GM19193 (cell line): ENCODE data around the gene CREBBP.

Experiments
- POLR2A ChIP-seq: IDR thresholded peaks from 4 replicates; pipeline ENCODE4 v1.6.1; 2011; ENCODE audit not compliant: insufficient read depth, insufficient read length; ENCODE audit errors: extremely low read depth

Gene CREBBP

DNA sequence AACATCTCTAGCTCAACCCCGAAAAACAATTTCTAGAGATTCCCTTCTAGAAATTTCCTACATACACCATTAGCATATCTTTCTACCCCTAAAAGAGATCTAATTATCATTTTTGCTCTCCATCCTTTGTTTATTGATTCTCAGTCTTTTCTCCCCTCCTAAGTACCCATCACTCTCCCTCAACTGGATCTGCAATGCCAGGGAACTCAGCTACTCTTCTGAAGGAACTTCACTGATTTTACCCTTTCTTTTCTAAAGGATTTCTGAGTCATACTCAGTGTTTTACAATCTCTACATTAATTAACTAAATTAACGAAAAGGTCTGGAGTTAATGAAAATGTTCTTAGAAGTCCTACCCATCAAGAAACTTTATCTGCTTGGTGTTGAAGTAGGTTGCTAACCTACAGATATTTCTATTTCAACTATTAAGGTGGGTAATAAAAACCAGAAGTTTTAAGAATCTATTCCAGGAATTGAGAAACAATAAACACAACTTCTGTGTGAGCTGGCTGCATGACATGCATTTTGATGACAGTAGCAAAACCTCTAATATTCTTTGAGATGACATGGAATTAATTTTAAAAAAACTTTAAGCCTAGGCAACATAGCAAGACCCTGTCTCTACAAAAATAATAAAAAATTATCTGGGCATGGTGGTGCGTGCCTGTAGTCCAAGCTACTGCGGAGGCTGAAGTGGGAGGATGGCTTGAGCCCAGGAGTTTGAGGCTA, 13.6 kb downstream of the CREBBP start:
- no peak for TF ChIP-seq POLR2A

DNA sequence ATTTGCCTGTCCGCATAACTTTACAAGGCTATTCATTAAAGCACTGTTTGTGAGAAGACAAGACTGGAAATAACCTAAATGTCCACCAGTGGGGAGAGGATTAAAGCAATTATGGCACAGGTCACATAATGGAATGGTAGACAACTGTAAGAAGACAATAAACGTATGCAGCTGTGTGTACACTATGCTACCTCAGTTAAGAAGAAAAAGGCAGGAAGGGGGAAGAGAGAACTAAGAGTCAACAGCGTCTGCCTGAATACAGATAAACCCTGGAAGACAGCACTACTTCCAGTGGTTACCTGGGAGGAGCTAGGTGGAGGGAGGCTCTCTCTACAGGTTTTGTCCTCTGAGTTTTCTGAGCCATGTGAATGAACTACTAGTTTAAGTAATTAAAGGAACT, 15.3 kb downstream of the CREBBP start:
- no peak for TF ChIP-seq POLR2A

DNA sequence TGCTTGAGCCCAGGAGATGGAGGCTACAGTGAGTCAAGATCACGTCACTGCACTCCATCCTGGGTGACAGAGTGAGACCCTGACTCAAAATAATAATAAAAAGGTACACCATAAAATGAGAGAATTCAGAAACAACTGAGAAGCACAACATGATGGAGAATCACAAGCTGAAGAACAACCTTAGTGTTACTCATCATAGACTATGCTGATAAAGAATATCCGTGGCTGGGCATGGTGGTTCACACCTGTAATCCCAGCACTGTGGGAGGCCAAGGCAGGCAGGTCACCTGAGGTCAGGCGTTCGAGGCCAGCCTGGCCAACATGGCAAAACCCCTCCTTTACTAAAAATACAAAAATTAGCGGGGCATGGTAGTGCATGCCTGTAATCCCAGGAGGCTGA, 16.0 kb downstream of the CREBBP start:
- no peak for TF ChIP-seq POLR2A

DNA sequence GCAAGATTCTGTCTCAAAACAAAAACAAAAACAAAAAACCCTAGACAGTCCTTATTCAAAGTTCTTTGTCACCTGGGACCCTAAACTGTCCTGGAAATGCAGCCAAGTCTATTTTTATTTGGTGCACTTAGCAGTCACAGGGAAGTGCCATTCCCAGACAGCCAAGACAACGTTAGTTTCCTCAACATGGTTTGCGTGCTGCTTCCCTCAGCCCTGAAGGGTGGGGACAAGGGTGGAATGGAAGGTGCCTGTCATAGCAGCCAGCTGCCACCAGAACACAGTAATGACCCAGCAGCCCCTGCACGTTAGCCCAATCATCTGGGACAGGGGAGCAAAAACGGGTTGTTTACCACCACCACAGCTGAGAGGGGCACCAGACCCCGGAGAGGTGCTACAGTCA, 16.9 kb downstream of the CREBBP start:
- no peak for TF ChIP-seq POLR2A

DNA sequence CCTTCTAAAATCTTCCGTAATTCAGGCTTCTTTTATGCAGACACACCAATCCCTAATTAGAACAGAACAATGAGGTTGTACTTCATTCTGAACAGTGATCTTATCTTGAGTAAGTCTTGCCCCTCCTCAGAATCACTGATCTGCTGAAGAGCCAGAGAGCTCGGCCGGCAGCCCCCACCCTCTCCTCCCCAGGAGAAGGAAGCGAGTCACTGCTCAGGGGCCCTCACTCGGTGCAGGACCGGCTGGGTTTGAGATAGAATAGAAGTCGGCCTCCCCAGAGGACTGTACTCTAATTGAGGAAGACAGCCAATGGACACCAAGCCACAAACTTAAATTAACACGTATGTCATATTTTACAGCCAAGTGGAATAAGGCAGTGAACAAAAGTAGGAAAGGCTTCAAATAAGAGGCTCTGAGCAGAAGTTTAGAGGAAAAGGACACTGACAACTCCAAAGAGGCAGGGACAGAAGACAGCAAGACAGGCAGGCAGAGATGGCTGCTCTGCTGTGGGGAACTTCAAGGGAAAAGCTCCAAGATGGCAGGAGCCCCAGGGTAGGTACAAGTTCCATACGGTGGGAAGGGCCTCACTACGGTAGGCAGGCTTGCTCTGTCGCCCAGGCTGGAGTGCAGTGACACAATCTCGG, 18.6 kb downstream of the CREBBP start:
- TF ChIP-seq POLR2A: no peak

DNA sequence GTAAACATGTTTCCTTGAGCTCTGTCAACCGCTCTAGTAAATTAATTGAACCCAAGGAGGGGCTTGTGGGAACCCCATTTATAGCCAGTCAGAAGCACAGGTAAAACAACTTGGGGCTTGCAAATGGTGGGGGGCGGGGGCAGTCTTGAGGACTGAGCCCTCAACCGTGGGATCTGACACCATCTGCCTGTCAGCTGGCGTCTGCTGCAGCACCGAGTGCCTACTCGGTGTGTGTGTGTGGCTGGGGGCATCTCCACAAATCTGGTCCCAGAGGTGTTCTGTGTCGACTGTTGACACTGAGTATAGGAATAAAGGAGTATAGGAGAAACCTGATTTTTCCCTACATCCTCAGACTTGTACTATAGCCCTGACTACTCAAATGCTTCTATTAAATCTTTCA, 20.6 kb downstream of the CREBBP start:
- TF ChIP-seq POLR2A: no peak

DNA sequence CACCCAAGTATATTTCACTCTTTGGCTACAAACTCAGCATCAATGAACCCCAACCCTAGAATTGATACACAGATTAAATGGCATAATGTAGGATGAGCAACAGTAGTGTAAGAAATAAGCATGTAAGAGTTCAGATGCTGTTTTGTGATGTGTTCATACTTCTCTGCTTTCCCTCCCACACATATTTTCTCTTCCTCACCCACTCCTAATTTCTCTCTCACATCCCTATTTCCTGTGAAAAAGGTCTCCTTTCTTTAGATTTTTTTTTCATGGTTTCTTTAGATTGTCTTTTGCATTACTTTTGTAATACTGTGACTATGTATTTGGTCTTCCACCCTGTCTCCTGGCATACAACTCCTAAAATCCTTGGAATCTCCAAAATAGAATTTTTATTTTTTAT, 21.7 kb downstream of the CREBBP start:
- TF ChIP-seq POLR2A: no peak

DNA sequence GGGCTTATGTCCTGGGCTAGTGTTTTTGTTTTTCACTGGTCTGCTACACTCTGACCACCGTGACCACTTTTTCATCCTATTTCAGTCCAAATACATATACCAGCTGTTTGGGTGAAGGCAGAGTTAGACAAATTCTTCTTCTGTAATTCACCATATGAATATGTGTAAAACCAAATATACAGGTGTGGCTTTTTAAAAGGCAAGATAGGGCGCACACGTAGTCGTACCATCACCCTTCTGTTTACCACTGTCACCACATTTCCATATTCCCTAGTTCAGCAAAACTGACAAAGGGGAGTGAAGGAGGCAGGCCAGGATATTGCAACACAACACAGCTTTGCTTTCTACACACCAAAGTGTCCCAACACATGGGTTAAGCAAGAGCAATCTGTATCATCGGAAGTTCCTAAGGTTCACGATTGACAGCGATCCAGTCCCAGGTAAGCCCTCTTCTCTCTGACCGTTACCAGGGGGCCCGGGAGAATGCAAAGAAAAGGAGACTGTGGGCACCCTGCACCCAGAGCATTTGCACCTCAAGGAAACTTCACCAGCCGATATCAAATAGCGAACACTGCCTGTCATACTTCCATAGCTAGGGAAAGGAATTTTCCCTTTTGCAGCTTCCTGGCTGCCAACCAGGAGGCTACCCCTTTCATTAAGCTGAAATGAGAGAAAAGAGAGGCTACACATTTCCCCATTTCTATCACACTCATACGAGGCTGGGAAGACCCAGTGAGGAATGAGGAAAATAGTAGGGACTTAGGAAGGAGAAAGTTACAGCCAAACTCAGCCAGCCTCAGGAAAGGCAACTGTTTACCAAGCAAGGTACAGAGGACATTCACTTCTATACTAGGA, 23.1 kb downstream of the CREBBP start:
- TF ChIP-seq POLR2A: no peak

DNA sequence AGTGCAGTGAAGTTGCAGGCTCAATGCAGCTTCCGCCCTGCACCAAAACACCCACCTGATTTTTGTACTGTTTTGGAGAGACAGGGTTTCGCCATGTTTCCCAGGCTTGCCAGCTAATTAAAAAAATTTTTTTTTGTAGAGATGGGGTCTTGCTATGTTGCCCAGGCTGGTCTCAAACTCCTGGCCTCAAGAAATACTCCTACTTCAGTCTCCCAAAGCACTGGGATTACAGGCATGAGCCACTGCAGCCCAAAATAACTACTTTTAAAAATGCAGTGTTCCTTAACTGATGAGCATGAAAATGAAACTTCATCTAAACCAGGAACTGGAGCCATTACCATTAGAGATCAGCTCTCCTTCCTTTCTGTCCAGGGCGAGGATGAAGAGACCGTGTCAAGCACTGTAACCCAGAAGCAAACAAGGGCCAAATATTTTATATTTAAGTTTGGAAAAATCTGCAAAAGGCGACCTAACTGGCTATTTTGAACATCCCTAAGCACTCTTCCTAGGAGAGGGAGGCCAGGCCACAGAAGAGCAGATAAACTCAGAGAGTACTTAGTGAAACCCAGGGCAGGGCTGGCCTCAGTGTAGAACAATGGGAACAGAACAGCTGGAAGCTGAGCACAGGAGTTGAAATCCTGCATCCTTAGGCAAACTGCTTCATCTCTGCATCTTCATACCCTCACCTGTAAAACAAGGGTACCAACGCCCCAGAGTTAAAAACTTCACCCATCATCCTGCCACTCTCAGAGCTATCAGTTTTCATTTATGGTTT, 24.0 kb downstream of the CREBBP start:
- no peak for TF ChIP-seq POLR2A

DNA sequence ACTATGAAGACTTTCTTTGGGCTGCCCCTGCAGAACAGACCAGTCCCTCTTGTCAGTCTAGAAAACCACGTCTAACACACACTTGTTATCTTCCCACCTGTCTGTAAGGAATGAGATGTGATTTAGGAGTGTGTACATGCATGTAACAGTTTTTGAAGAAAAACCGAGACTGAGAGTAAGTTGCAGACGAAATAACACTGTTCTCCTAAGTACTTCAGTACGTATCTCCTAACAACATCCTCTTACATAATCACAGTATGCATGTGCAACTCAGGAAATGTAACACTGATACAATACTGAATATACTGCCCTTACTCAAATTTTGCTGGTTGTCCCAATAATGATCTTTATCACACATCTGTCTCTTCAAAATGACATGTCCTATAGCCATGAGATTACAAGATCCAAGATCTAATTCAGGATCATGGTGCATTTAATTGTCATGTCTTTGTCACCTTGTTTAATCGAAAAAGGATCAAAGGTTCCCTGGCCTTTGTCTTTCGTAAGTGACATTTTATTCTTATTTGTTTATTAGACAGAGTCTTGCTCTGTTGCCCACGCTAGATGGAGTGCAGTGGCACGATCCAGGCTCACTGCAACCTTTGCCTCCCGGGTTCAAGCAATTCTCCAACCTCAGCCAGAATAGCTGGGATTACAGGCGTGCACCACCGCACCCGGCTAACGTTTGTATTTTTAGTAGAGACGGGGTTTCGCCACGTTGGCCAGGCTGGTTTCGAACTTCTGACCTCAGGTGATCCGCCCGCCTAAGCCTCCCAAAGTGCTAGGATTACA, 25.6 kb downstream of the CREBBP start:
- no peak for TF ChIP-seq POLR2A

DNA sequence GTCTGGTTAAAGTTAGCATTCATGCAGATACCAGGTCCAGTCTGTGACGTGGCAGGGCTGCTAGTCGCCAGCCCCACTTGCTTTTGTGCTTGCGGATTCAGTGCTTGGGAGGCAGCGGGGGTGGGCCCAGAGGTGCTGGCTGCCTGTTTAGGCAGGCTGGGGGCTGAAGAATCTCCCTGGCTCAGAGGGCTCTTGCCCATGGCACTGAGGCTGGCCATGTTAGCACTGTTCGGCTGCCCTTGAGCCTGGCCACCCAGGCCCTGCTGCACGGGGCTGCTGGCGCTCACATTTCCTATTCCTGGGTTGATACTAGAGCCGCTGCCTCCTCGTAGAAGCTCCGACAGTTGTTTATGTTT, 30.0 kb downstream of the CREBBP start:
- TF ChIP-seq POLR2A: no peak

DNA sequence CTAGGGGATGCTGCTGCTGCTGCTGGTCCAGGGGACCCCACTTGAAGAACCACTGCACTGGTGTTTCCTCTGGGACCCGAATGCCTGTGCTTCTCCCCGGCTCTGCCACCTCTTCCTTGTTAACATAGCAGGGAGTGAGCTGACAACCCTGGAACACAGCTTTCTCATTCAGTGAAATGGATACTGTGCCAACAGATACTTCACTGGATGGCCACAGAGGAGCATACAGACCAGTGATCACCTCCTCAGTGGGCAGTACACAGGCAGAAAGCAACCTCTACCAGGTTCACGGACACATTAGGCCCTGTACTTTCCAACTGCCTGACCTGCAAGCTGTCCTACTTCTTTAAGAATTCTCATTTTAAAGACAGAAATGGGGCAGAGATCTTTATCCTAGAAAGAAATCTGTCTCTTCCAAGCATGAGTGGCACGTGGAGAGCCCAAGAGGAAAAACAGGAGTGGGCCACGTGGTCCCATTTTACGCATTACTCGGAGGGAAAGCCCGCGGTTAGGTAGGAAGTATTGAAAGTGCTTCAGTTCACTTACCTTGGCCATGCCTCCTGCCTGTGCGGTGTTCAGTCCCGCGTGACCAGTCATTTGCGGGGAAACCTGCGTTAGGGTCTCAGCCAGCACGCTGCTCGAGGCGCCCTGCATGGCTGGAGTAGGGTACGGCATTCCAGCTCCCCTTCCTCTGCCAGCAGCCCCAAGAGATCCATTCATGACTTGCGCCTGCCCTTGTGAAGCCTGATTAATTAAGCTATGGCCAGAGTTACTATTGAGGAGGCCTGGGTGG, 30.6 kb downstream of the CREBBP start:
- no peak for TF ChIP-seq POLR2A

DNA sequence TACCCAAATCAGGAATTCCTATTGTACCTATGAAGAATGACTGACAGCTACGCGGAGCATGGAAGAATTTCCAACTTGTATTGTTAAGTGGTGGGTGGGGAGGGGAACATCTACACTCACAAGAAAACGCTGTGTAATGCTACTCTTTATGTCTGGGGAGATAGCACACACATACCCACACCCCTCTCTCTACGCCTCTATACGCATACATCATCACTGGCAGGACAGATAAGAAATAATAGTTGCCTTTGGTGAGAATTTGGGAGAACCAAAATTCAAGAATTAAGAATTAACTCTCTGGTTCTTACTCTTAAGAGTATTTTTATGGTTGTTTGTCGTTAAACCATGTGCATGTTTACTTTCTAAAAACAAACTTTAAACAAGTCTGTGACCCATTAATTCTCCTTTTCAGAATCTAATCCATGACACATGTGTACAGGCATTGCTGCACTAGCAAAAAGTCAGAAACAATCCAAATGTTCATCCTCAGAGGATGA, 33.9 kb downstream of the CREBBP start:
- no peak for TF ChIP-seq POLR2A

DNA sequence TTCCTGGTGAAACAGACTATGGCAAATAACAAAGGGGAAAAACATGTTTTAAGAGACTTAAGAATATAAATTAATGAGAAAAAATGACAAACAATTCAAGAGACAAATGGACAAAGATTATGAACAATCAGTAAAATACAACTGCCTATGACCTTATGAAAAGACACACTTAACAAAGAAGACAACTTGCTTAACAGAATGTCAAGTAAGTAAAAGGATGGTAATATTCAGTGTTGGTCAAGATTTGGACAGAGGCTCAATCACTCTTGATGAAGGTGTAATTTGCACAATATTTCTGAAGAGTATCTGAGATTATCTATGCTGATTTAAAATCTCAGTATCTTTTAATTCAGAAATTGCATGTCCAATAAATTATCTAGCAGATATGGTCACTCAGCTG, 34.4 kb downstream of the CREBBP start:
- no peak for TF ChIP-seq POLR2A

DNA sequence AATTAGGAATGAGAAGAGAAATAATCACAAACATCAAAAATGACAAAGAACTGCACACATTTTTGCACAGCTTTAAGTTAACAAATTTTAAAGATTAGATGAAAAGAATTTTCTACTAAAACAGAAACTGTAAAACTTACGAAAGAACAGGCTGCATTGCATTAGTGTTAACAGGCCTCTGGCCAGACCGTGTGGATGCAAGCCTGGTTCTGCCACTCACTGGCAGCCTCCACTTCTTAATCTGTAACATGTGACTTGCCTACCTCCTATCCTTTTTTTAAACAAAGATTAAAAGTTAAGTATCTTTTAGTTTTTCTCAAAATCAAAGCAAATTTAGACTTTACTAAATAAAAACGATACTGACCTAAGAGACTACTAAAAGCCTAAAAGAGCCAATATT, 37.5 kb downstream of the CREBBP start:
- TF ChIP-seq POLR2A: no peak
